ENCODE results near the gene TMEM171. TPM values are rescaled to one million over a fixed set of nuclear protein-coding genes. Genes with fewer than 3 reads are reported as not detected.

TMEM171 gene
- total and polyA plus RNA-seq, 3 experiments from 2014 or later, result 14.1 TPM; not detected in 2

DNA sequence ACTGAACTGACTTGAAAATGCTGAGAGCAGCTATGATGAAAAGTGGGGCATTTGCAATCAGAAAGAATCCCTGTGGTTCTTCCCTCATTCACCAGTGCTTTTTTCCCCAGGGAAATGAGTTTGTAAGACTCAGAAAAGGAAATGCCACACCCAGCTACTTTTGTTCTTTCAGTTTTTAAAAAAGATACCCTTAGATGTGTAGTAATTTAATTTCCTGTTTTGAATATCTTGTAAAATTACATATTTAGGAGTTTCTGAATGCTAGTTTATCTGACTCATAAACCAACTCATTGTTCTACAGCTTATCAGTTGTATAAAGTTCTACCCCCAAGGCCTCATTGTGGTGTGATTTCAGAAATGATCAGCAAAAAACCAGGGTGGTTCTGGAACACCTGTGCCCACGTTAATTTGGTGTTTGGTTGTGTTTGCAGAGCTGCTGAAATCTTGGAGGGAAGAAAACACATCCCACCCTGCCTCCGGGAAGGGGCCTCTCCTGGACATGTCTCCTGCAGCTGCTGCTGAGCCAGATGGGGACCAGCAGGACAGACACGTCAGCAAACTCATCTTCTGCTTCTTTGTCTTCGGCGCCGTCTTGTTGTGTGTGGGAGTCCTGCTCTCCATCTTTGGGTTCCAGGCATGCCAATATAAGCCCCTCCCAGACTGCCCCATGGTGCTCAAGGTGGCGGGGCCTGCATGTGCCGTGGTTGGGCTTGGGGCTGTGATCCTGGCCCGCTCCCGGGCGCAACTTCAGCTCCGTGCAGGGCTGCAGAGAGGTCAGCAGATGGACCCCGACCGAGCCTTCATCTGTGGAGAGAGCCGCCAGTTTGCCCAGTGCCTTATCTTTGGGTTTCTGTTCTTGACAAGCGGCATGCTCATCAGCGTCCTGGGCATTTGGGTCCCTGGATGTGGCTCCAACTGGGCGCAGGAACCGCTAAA, 2.8 kb downstream of the TMEM171 start:
- H3K9me3 ChIP-seq (ENCODE audit: low read length), result no peaks in the 10 kb centered on the region
- H3K27me3 Mint-ChIP-seq, result peaks cover 35 to 55% of the 10 kb centered on the region in 2 donors
- H3K4me1 Mint-ChIP-seq, result peaks cover 32 to 47% (median 41%) of the 10 kb centered on the region in 3 donors
- ChIA-PET POLR2A (interaction anchor here (0.6 kb wide), 1 partner anchor 39 kb away, joined by 12 read pairs; no protein-coding TSS in a partner anchor), CTCF (no interaction called here)
- no peaks in the 10 kb centered on the region for H3K36me3 ChIP-seq (ENCODE audit: insufficient read depth, low read length)
- DNase-seq, result no peak
- H3K4me1 ChIP-seq (ENCODE audit: insufficient read depth, low read length), result peaks cover 11% of the 10 kb centered on the region
- peaks cover 0 to 3% (median 2%) of the 10 kb centered on the region in 3 donors for H3K36me3 Mint-ChIP-seq
- H3K4me3 ChIP-seq (ENCODE audit: low read length), result no peak overlapping the region
- peak overlapping the region in 7 of 8 donors; percentile 27 to 96 (median 46) for H3K27ac Mint-ChIP-seq
- peaks cover 7% of the 10 kb centered on the region for H3K27me3 ChIP-seq (ENCODE audit: insufficient read depth, low read length, poor library complexity, severe bottlenecking)
- H3K27ac ChIP-seq (ENCODE audit: low read depth, low read length), result no peak overlapping the region
- H3K4me3 Mint-ChIP-seq, result peak overlapping the region; percentile 35 to 91 (median 72)
- no peaks in the 10 kb centered on the region for H3K9me3 Mint-ChIP-seq

DNA sequence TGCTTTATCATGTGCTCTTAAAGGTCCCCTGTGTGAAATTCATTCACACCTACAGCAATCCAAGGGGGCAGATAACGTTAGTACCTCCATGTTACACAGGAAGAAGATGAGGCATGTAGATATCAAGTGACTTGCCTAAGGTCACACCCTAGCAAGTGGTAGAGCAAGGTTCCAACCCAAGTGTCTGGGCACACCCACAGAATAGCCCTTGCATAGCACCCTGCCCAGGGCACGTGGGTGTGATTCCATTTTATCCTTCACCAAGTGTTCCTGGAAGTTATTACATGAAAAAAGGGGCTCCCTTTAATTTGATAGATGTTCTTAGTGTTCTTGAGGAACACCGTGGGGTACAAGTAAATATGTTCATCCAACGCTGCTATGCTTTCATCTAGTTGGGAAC, 4.9 kb downstream of the TMEM171 start:
- ChIA-PET POLR2A (no interaction called here), CTCF (no interaction called here)
- Mint-ChIP-seq H3K4me1 (peaks cover 25 to 39% (median 37%) of the 10 kb centered on the region in 3 donors), H3K4me3 (peak overlapping the region in 1 of 7 donors; percentile 48), H3K36me3 (peaks cover 0 to 6% (median 2%) of the 10 kb centered on the region in 3 donors), H3K27ac (peak overlapping the region in 2 of 8 donors; percentile 1 to 38), H3K27me3 (peaks cover 31 to 56% of the 10 kb centered on the region in 2 donors), H3K9me3 (no peaks in the 10 kb centered on the region)
- no peak for DNase-seq
- H3K27me3 ChIP-seq (ENCODE audit: insufficient read depth, low read length, poor library complexity, severe bottlenecking), result peaks cover 7% of the 10 kb centered on the region
- H3K9me3 ChIP-seq (ENCODE audit: low read length), result no peaks in the 10 kb centered on the region
- H3K36me3 ChIP-seq (ENCODE audit: insufficient read depth, low read length), result no peaks in the 10 kb centered on the region
- H3K27ac ChIP-seq (ENCODE audit: low read depth, low read length), result no peak overlapping the region
- H3K4me3 ChIP-seq (ENCODE audit: low read length), result no peak overlapping the region
- H3K4me1 ChIP-seq (ENCODE audit: insufficient read depth, low read length), result peaks cover 11% of the 10 kb centered on the region

DNA sequence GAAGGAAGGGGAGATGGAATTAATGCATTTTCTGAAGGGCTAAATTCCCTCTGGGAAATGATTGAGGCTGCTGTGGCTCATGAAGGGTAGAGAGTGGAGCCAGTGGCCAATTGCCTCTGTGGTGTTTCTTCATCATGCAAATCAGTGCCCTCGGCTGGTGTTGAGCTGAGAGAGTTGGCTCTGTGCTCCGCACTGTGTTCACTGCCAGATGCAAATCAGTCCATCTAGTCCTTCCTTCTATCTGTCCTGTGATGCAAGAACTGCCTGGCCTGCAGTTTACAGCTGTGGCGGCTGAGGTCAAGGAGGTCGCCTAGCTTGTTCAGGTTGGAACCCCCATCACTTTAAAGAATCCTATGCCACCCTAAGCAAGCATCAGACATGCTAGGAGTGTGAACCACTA, 6.0 kb downstream of the TMEM171 start:
- H3K27me3 Mint-ChIP-seq, result peaks cover 29 to 50% of the 10 kb centered on the region in 2 donors
- H3K4me3 Mint-ChIP-seq, result peak overlapping the region in 1 of 7 donors; percentile 41
- CTCF ChIA-PET, result no interaction called here
- POLR2A ChIA-PET, result no interaction called here
- Histone ChIP-seq H3K4me1 (ENCODE audit: insufficient read depth, low read length) (peaks cover 11% of the 10 kb centered on the region), H3K27ac (ENCODE audit: low read depth, low read length) (no peak overlapping the region), H3K27me3 (ENCODE audit: insufficient read depth, low read length, poor library complexity, severe bottlenecking) (peaks cover 3% of the 10 kb centered on the region), H3K4me3 (ENCODE audit: low read length) (no peak overlapping the region), H3K36me3 (ENCODE audit: insufficient read depth, low read length) (no peaks in the 10 kb centered on the region), H3K9me3 (ENCODE audit: low read length) (no peaks in the 10 kb centered on the region)
- no peaks in the 10 kb centered on the region for H3K9me3 Mint-ChIP-seq
- H3K27ac Mint-ChIP-seq, result peak overlapping the region in 2 of 8 donors; percentile 37 to 70
- H3K4me1 Mint-ChIP-seq, result peaks cover 20 to 32% (median 31%) of the 10 kb centered on the region in 3 donors
- no peak for DNase-seq
- peaks cover 0 to 6% (median 2%) of the 10 kb centered on the region in 3 donors for H3K36me3 Mint-ChIP-seq

DNA sequence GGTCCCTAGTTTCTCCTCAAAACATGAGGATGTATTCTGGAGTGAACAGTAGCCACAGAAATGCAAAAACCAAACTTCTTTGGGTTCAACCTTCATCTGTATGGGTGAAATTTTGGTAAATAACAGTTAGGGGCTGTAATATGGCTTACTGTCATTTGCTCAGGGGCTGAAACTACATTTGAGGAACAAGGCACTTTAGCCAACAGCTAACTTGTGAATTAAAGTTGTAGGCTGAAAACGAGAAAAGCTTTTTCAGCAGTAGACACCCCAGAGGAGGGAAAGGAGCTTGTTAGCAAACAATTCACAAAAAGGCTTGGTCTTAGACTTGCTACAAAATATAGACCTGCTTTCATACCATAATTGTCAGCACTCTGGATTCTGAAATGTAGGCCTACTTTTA, 6.6 kb downstream of the TMEM171 start:
- POLR2A ChIA-PET, result no interaction called here
- H3K4me1 Mint-ChIP-seq, result peaks cover 20 to 27% (median 26%) of the 10 kb centered on the region in 3 donors

DNA sequence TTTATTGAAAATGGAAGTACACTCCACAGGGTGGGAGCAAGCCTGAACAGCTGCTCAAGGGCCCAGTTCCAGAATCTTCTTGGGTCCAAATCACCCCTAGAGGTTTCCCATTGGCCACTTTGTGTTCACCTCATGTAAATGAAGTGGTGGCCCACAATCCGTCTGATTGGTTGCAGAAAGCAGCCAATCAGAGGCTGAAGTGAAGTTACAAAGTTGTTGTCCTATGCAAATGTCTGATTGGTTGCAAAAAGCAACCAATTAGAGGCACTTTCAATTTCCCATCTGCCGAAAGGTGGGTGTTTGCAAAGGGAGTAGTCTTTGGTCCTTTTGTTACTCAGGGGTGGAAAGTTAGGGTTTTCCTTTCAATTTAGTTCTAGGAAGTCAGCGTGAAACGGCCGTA, 8.8 kb downstream of the TMEM171 start:
- Histone ChIP-seq H3K27me3 (ENCODE audit: insufficient read depth, low read length, poor library complexity, severe bottlenecking) (no peaks in the 10 kb centered on the region), H3K4me1 (ENCODE audit: insufficient read depth, low read length) (no peaks in the 10 kb centered on the region), H3K4me3 (ENCODE audit: low read length) (no peak overlapping the region), H3K9me3 (ENCODE audit: low read length) (no peaks in the 10 kb centered on the region), H3K36me3 (ENCODE audit: insufficient read depth, low read length) (no peaks in the 10 kb centered on the region), H3K27ac (ENCODE audit: low read depth, low read length) (no peak overlapping the region)
- ChIA-PET POLR2A (no interaction called here), CTCF (no interaction called here)
- Mint-ChIP-seq H3K9me3 (no peaks in the 10 kb centered on the region), H3K36me3 (peaks cover 0 to 6% (median 0%) of the 10 kb centered on the region in 3 donors), H3K4me1 (peaks cover 2 to 11% (median 8%) of the 10 kb centered on the region in 3 donors), H3K27me3 (peaks cover 15 to 44% of the 10 kb centered on the region in 2 donors), H3K4me3 (no peak overlapping the region), H3K27ac (peak overlapping the region in 1 of 8 donors; percentile 10)
- DNase-seq, result no peak

More for the DNA sequence above, 6.6 kb downstream of the TMEM171 start:
- CTCF ChIA-PET, result no interaction called here
- H3K27me3 Mint-ChIP-seq, result peaks cover 25 to 45% of the 10 kb centered on the region in 2 donors
- peaks cover 0 to 6% (median 0%) of the 10 kb centered on the region in 3 donors for H3K36me3 Mint-ChIP-seq
- H3K27me3 ChIP-seq (ENCODE audit: insufficient read depth, low read length, poor library complexity, severe bottlenecking), result peaks cover 3% of the 10 kb centered on the region
- no peak overlapping the region for H3K27ac ChIP-seq (ENCODE audit: low read depth, low read length)
- no peaks in the 10 kb centered on the region for H3K9me3 ChIP-seq (ENCODE audit: low read length)
- no peaks in the 10 kb centered on the region for H3K9me3 Mint-ChIP-seq
- peaks cover 11% of the 10 kb centered on the region for H3K4me1 ChIP-seq (ENCODE audit: insufficient read depth, low read length)
- no peak overlapping the region for H3K4me3 Mint-ChIP-seq
- H3K27ac Mint-ChIP-seq, result peak overlapping the region in 2 of 8 donors; percentile 66 to 70
- H3K36me3 ChIP-seq (ENCODE audit: insufficient read depth, low read length), result no peaks in the 10 kb centered on the region
- DNase-seq, result no peak
- H3K4me3 ChIP-seq (ENCODE audit: low read length), result no peak overlapping the region

DNA sequence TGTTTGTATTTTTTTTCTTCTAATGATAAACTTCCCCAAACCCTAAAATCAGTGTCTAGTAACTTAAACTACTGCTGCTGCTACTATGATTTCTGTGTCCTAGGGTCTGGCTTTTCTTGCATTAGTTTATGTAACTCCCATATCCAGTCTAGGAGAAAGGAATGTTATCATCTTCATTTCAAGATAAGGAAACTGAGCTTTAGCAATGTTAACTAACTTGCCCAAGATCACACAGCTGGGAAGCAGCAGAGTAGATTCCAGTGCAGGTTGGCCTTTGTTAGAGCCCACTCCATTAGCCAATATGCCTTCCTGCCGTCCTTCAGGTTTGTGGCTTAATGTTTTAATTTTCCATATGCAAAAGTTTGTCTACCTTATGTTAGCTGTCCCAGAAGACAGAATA, 10.4 kb downstream of the TMEM171 start:
- Mint-ChIP-seq H3K36me3 (peaks cover 0 to 6% (median 0%) of the 10 kb centered on the region in 3 donors), H3K27ac (peak overlapping the region in 1 of 8 donors; percentile 30), H3K4me1 (peaks cover 0 to 5% (median 2%) of the 10 kb centered on the region in 3 donors), H3K9me3 (no peaks in the 10 kb centered on the region), H3K27me3 (peaks cover 10 to 47% of the 10 kb centered on the region in 2 donors), H3K4me3 (no peak overlapping the region)
- no peak for DNase-seq
- H3K27me3 ChIP-seq (ENCODE audit: insufficient read depth, low read length, poor library complexity, severe bottlenecking), result no peaks in the 10 kb centered on the region
- no peak overlapping the region for H3K4me3 ChIP-seq (ENCODE audit: low read length)
- CTCF ChIA-PET, result no interaction called here
- POLR2A ChIA-PET, result no interaction called here
- H3K9me3 ChIP-seq (ENCODE audit: low read length), result no peaks in the 10 kb centered on the region
- no peak overlapping the region for H3K27ac ChIP-seq (ENCODE audit: low read depth, low read length)
- H3K36me3 ChIP-seq (ENCODE audit: insufficient read depth, low read length), result no peaks in the 10 kb centered on the region
- no peaks in the 10 kb centered on the region for H3K4me1 ChIP-seq (ENCODE audit: insufficient read depth, low read length)

DNA sequence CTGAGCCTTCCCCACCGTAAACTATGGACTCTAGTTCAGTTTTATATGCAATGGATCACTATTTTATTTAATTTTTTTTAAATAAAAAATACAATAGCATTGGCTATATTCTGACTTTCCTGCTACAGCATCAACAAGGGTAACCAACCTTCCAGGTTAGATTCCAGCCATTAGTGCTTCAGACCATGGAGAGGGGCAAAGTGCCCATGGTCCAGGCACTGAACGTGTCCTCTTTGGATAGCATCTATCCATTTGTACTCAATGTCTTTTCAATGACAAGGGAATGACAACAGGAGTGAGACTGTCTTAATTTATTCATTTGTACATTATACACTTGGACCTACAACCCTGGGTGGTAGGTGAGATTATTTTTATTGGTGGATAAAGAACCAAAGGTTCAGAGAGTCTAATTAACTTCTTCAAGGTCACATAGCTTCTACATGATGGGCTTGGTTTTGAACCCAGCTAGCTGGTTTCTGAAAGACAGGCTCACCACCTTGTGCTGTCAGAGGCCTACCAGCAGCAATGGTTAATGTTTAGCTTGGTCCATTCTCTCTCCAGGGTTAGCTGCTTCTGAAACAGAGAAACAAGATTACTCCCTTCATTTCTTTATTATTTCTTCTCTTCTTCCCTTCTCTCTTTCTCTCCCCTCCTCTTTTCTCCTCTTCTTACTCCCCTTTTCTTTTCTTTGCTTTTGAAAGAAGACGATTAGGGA, 11.5 kb downstream of the TMEM171 start:
- no peak for DNase-seq
- Mint-ChIP-seq H3K4me1 (peaks cover 0 to 5% (median 0%) of the 10 kb centered on the region in 3 donors), H3K9me3 (no peaks in the 10 kb centered on the region), H3K27ac (peak overlapping the region in 1 of 8 donors; percentile 84), H3K27me3 (peaks cover 10 to 45% of the 10 kb centered on the region in 2 donors), H3K4me3 (no peak overlapping the region), H3K36me3 (peaks cover 0 to 6% (median 0%) of the 10 kb centered on the region in 3 donors)
- no peaks in the 10 kb centered on the region for H3K4me1 ChIP-seq (ENCODE audit: insufficient read depth, low read length)
- no peak overlapping the region for H3K27ac ChIP-seq (ENCODE audit: low read depth, low read length)
- peaks cover 6% of the 10 kb centered on the region for H3K27me3 ChIP-seq (ENCODE audit: insufficient read depth, low read length, poor library complexity, severe bottlenecking)
- no peaks in the 10 kb centered on the region for H3K9me3 ChIP-seq (ENCODE audit: low read length)
- ChIA-PET CTCF (no interaction called here), POLR2A (no interaction called here)
- no peaks in the 10 kb centered on the region for H3K36me3 ChIP-seq (ENCODE audit: insufficient read depth, low read length)
- no peak overlapping the region for H3K4me3 ChIP-seq (ENCODE audit: low read length)

DNA sequence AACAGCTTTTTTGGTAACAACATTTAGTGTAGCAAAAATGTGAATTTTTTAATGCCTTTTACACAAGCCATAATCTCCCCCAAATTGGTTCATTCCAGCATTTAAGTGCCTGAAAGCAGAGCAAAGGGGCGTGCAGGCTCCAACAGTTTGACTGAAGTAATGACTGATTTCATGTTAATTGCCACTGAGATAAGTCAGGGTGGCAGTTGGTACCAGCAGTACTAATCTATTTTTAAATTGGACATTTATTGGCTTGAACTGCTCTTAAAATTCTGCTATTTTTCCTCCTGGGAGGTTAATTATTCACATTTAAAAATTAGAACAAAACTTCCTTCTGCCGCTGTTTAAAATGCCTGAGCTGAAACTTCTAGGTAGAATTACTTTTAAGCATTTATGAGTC, 12.4 kb downstream of the TMEM171 start:
- ChIA-PET POLR2A (no interaction called here), CTCF (no interaction called here)
- Mint-ChIP-seq H3K36me3 (peaks cover 0 to 6% (median 0%) of the 10 kb centered on the region in 3 donors), H3K4me3 (no peak overlapping the region), H3K4me1 (peaks cover 0 to 5% (median 0%) of the 10 kb centered on the region in 3 donors), H3K27me3 (peaks cover 10 to 53% of the 10 kb centered on the region in 2 donors), H3K9me3 (no peaks in the 10 kb centered on the region), H3K27ac (no peak overlapping the region)
- no peak for DNase-seq
- H3K36me3 ChIP-seq (ENCODE audit: insufficient read depth, low read length), result no peaks in the 10 kb centered on the region
- H3K9me3 ChIP-seq (ENCODE audit: low read length), result no peaks in the 10 kb centered on the region
- H3K4me3 ChIP-seq (ENCODE audit: low read length), result no peak overlapping the region
- H3K27ac ChIP-seq (ENCODE audit: low read depth, low read length), result no peak overlapping the region
- no peaks in the 10 kb centered on the region for H3K4me1 ChIP-seq (ENCODE audit: insufficient read depth, low read length)
- peaks cover 14% of the 10 kb centered on the region for H3K27me3 ChIP-seq (ENCODE audit: insufficient read depth, low read length, poor library complexity, severe bottlenecking)

Data from CD8-positive, alpha-beta memory T cell (primary cell).